Mucosa of descending colon (tissue), 3 donors: Measurements from ENCODE around the gene AFM. TPM values are rescaled to one million over a fixed set of nuclear protein-coding genes. Genes with fewer than 3 reads are reported as not detected.

Source experiments
- ATAC-seq: fragments of 200-7000 bp; cut with Tn5 transposase; one replicate; pipeline ENCODE4 v1.9.1; 2020; ENCODE audit warnings: mild to moderate bottlenecking, moderate library complexity
- DNase-seq, 3 donors: peaks; one replicate each; pipeline ENCODE4 v3.0.0-alpha.2; 2020
- H3K36me3 ChIP-seq: fragments of 200-600 bp; one replicate; pipeline ENCODE4 v1.8.0; 2021; ENCODE audit warnings: low read depth, mild to moderate bottlenecking
- H3K4me1 ChIP-seq: fragments of 200-600 bp; one replicate; pipeline ENCODE4 v1.8.0; 2021; ENCODE audit warnings: low read depth, mild to moderate bottlenecking
- H3K4me3 ChIP-seq: fragments of 200-600 bp; one replicate; pipeline ENCODE4 v1.8.0; 2021; ENCODE audit warnings: mild to moderate bottlenecking
- H3K9me3 ChIP-seq: fragments of 200-600 bp; one replicate; pipeline ENCODE4 v1.8.0; 2021; ENCODE audit warnings: mild to moderate bottlenecking
- CTCF ChIP-seq: fragments of 200-600 bp; IDR thresholded peaks from one replicate; pipeline ENCODE4 v1.8.0; 2022; ENCODE audit warnings: antibody characterized with exemption, mild to moderate bottlenecking
- intact Hi-C, 2 donors: fragments of 100-400 bp; cut with DNase I in 1 of 2; cut with micrococcal nuclease in 1 of 2; formaldehyde crosslinking; loops; one replicate each; pipeline versions ENCODE4 v1.11.0 to v1.11.1; 2022; cut with DNase I, micrococcal nuclease
- total RNA-seq, 3 donors: library from RNA; stranded (reverse); fragmentation: NEBNext Ultra II Directional in 2 of 3; extraction: Animal tissue kit (Norgen Biotek cat#: 25700) in 2 of 3; gene quantifications; one replicate each; pipeline versions ENCODE4 v1.2.1 to v1.2.4, GENCODE V29; 2021 to 2023
- donor health status: DM: no; HTN: no; CAD: no; lungs with moderate emphysema.
- donor health status: DM: no; HTN: no; CAD: no.
- donor health status: DM: no; HTN: yes; CAD: no.

Gene AFM
- total RNA-seq, 3 donors from 2014 or later: not detected

GRCh38 chr4:73435984-73436383, 45.6 kb upstream of the AFM start, which contains the start of gene AFP:
TSS of gene AFP (plus strand) at chr4:73436221. CDS start at chr4:73436263, 42 bp downstream.
- Histone ChIP-seq H3K4me1 (peaks cover 7% of the 10 kb centered on the region), H3K36me3 (no peaks in the 10 kb centered on the region), H3K4me3 (no peak within 1 kb of the TSS), H3K9me3 (no peaks in the 10 kb centered on the region)
- intact Hi-C loops: no loop called here
- TF ChIP-seq CTCF: no peak
- ATAC-seq: no peak
- DNase-seq: no peak

GRCh38 chr4:73436674-73437557, 44.6 kb upstream of the AFM start:
- H3K4me3 ChIP-seq: no peak overlapping the region
- TF ChIP-seq CTCF: no peak
- ATAC-seq (no peak), DNase-seq (no peak)
- H3K9me3 ChIP-seq: no peaks in the 10 kb centered on the region
- intact Hi-C loops: no loop called here
- no peaks in the 10 kb centered on the region for H3K36me3 ChIP-seq
- peaks cover 7% of the 10 kb centered on the region for H3K4me1 ChIP-seq

GRCh38 chr4:73437558-73437956, 44.0 kb upstream of the AFM start:
- H3K36me3 ChIP-seq: no peaks in the 10 kb centered on the region
- no peak overlapping the region for H3K4me3 ChIP-seq
- H3K4me1 ChIP-seq: peaks cover 1% of the 10 kb centered on the region
- ATAC-seq: no peak
- no peak for DNase-seq
- no peaks in the 10 kb centered on the region for H3K9me3 ChIP-seq
- no peak for TF ChIP-seq CTCF
- intact Hi-C loops: no loop called here

- Histone ChIP-seq H3K4me1 (no peaks in the 10 kb centered on the region), H3K9me3 (no peaks in the 10 kb centered on the region), H3K4me3 (no peak overlapping the region), H3K36me3 (no peaks in the 10 kb centered on the region)
- no peak for TF ChIP-seq CTCF
- ATAC-seq (no peak), DNase-seq (no peak)
- intact Hi-C loops: no loop called here
These were observed 43.5 kb upstream of the AFM start for GRCh38 chr4:73438048-73438447.

- Histone ChIP-seq H3K9me3 (no peaks in the 10 kb centered on the region), H3K36me3 (no peaks in the 10 kb centered on the region), H3K4me3 (no peak overlapping the region), H3K4me1 (no peaks in the 10 kb centered on the region)
- no peak for DNase-seq
- ATAC-seq: no peak
- no peak for TF ChIP-seq CTCF
- intact Hi-C loops: no loop called here
These were observed 42.8 kb upstream of the AFM start for GRCh38 chr4:73438582-73439215.
